HFFc6 (cell line): ENCODE measurements around the gene IGFBPL1. TPM values are rescaled to one million over a fixed set of nuclear protein-coding genes. Genes with fewer than 3 reads are reported as not detected.

Experiments
- DNase-seq: peaks from one replicate; pipeline ENCODE4 v3.0.0-alpha.2; 2018
- H3K27ac Mint-ChIP-seq: 2 replicates; pipeline ENCODE4 v1.8.0; 2020; ENCODE audit warnings: mild to moderate bottlenecking, mixed read lengths
- H3K27me3 Mint-ChIP-seq: 2 replicates; pipeline ENCODE4 v1.8.0; 2021; ENCODE audit warnings: mild to moderate bottlenecking, moderate library complexity, mixed read lengths; ENCODE audit not compliant: insufficient read depth
- H3K36me3 Mint-ChIP-seq: 2 replicates; pipeline ENCODE4 v1.8.0; 2021; ENCODE audit warnings: low read depth, mixed read lengths
- H3K4me1 Mint-ChIP-seq: 2 replicates; pipeline ENCODE4 v1.8.0; 2020; ENCODE audit warnings: low read depth, mixed read lengths
- H3K4me3 Mint-ChIP-seq: 2 replicates; pipeline ENCODE4 v1.8.0; 2020; ENCODE audit warnings: mild to moderate bottlenecking, moderate library complexity, mixed read lengths
- H3K9me3 Mint-ChIP-seq: 2 replicates; pipeline ENCODE4 v1.8.0; 2020; ENCODE audit warnings: mild to moderate bottlenecking, mixed read lengths
- CTCF ChIP-seq: fragments of 200-600 bp; sonication (generic); IDR thresholded peaks from 2 replicates; pipeline ENCODE4 v1.5.0; 2021; ENCODE audit warnings: antibody characterized with exemption, mild to moderate bottlenecking
- total RNA-seq, 6 experiments: library from RNA; stranded (reverse); fragmentation: NEBNext Ultra II Directional; extraction: Animal tissue kit (Norgen Biotek cat#: 25700); gene quantifications; 2 replicates in 1 of 6; 3 replicates in 5 of 6; pipeline ENCODE4 v1.2.3, GENCODE V29; 2021

IGFBPL1 gene
- total RNA-seq, 6 experiments from 2014 or later = not detected

- TF ChIP-seq CTCF = no peak
- peak overlapping the region; percentile 28; the same call in 1 of the 2 replicates for H3K27ac Mint-ChIP-seq
- H3K9me3 Mint-ChIP-seq = no peaks in the 10 kb centered on the region
- H3K27me3 Mint-ChIP-seq = peaks cover 17% of the 10 kb centered on the region; the same call in 1 of the 2 replicates
- peak; percentile 38 for DNase-seq
- H3K4me1 Mint-ChIP-seq = peaks cover 45% of the 10 kb centered on the region
- H3K4me3 Mint-ChIP-seq = peak overlapping the region; percentile 25
- H3K36me3 Mint-ChIP-seq = no peaks in the 10 kb centered on the region
Measured at GRCh38 chr9:38435521-38435920, 11.3 kb upstream of the IGFBPL1 start.

GRCh38 chr9:38434853-38435252, 10.6 kb upstream of the IGFBPL1 start:
- H3K27me3 Mint-ChIP-seq = peaks cover 17% of the 10 kb centered on the region

GRCh38 chr9:38434365-38434764, 10.1 kb upstream of the IGFBPL1 start:
- H3K4me1 Mint-ChIP-seq = peaks cover 45% of the 10 kb centered on the region
- no peak for TF ChIP-seq CTCF
- DNase-seq = no peak
- H3K4me3 Mint-ChIP-seq = no peak overlapping the region
- no peaks in the 10 kb centered on the region for H3K36me3 Mint-ChIP-seq
- H3K27me3 Mint-ChIP-seq = peaks cover 21% of the 10 kb centered on the region
- H3K27ac Mint-ChIP-seq = no peak overlapping the region; the same call in 1 of the 2 replicates
- no peaks in the 10 kb centered on the region for H3K9me3 Mint-ChIP-seq

More at GRCh38 chr9:38434853-38435252, 10.6 kb upstream of the IGFBPL1 start:
- Mint-ChIP-seq H3K4me3 (no peak overlapping the region), H3K4me1 (peaks cover 45% of the 10 kb centered on the region), H3K9me3 (no peaks in the 10 kb centered on the region), H3K36me3 (no peaks in the 10 kb centered on the region), H3K27ac (peak overlapping the region; percentile 34; the same call in 1 of the 2 replicates)
- no peak for DNase-seq
- TF ChIP-seq CTCF = no peak

- H3K4me3 Mint-ChIP-seq = no peak overlapping the region
- peak; percentile 85 for TF ChIP-seq CTCF
- no peaks in the 10 kb centered on the region for H3K9me3 Mint-ChIP-seq
- H3K27ac Mint-ChIP-seq = no peak overlapping the region
- DNase-seq = peak; percentile 38
- peaks cover 22% of the 10 kb centered on the region for H3K27me3 Mint-ChIP-seq
- peaks cover 41% of the 10 kb centered on the region for H3K4me1 Mint-ChIP-seq
- H3K36me3 Mint-ChIP-seq = no peaks in the 10 kb centered on the region
Measured at GRCh38 chr9:38432922-38433510, 8.8 kb upstream of the IGFBPL1 start.

DNA sequence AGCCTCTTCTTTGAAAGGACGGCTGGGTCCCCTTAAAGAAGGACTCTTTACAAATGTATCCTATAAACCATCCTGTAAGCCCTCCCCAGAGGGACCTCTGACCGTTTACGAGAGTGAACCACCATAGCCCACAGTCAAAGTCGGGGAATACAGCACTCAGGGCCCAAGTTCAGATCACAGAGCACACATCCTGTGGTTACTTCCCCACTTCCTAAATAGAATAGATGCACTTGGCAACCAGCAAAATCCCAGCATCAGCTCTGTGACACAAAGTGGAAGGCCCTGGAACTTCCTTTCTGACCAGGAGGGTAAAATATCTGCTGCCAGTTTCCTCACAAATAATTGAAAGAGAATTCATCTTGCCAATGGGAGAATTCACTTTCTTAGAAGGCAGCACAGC, 6.9 kb upstream of the IGFBPL1 start:
- no peak for DNase-seq
- H3K9me3 Mint-ChIP-seq = no peaks in the 10 kb centered on the region
- H3K27ac Mint-ChIP-seq = no peak overlapping the region
- no peaks in the 10 kb centered on the region for H3K36me3 Mint-ChIP-seq
- peaks cover 24% of the 10 kb centered on the region for H3K27me3 Mint-ChIP-seq
- no peak overlapping the region for H3K4me3 Mint-ChIP-seq
- TF ChIP-seq CTCF = no peak
- peaks cover 22% of the 10 kb centered on the region for H3K4me1 Mint-ChIP-seq
